ENCODE data around the gene TNNC1.

Gene TNNC1

DNA sequence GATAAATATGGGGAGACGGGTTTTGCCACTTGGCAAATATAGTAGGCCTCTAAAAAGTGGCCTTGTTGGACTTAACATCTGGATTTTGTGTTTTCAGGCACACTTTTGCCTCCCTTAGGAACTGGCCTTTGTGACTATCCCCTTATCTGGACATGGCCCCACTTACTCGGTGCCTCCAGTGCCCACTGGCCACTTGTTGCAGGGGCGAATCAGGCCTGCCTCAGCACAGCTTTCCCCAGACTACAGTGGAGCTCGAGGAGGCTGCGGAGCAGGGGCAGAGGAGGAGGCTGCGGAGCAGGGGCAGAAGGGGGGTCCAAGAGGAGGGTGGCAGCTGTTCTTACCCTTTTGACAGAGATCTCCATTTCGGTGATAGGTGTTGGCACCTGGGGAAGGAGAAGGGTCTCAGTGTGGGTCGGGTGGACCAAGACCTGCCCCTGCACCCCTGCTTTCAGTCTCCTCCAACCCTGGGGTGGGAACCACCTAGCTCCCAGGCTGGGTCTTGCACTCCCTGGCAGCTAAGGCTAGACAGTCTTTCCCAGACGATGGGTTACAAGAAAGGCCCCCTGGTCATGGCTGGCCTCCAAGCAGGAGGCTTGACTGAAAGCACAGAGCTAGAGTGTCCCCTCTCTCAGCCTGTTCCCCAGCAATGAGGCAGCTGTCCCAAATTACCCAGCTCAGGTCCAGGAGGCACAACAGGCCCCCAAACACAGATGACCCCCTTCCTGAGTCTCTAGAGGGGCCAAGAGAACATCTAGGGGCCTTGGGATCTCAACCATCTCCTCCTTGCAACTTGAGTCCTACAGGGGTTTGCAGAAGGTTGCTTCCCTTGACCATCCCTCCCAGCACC, 15.0 kb downstream of the TNNC1 start:
- Histone ChIP-seq H3K4me2 (no peak overlapping the region), H3K9me3 (no peaks in the 10 kb centered on the region), H3K4me3 (no peak overlapping the region), H3K4me1 (peaks cover 61% of the 10 kb centered on the region), H4K20me1 (peaks cover 62% of the 10 kb centered on the region), H3K9ac (no peak overlapping the region), H3K27ac (no peak overlapping the region), H3K36me3 (no peaks in the 10 kb centered on the region), H3K27me3 (peaks cover 47% of the 10 kb centered on the region)
- TF ChIP-seq Cebpa-rat (IDR thresholded peaks at IDR 0.05): no peak

DNA sequence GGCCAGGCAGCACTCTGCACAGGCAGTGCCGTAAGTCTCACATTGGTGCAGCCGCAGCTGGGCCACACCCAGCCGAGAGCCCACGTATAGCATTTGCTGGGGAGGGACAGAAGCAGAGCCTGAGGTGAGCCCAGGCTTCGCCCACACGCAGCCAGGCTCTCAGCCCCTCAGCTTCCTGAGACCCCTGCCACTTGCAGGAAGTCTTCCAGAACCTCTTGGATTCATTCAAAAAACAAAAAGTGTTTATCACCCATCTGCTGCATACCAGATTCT, 15.8 kb downstream of the TNNC1 start:
- Histone ChIP-seq H3K27me3 (peaks cover 48% of the 10 kb centered on the region), H3K9ac (no peak overlapping the region), H3K36me3 (no peaks in the 10 kb centered on the region), H3K4me2 (no peak overlapping the region; the same call in 1 of the 2 replicates), H3K27ac (no peak overlapping the region), H3K9me3 (no peaks in the 10 kb centered on the region), H3K4me1 (peaks cover 60% of the 10 kb centered on the region), H4K20me1 (peaks cover 55% of the 10 kb centered on the region), H3K4me3 (no peak overlapping the region)
- no peak for TF ChIP-seq Cebpa-rat (IDR thresholded peaks at IDR 0.05)

DNA sequence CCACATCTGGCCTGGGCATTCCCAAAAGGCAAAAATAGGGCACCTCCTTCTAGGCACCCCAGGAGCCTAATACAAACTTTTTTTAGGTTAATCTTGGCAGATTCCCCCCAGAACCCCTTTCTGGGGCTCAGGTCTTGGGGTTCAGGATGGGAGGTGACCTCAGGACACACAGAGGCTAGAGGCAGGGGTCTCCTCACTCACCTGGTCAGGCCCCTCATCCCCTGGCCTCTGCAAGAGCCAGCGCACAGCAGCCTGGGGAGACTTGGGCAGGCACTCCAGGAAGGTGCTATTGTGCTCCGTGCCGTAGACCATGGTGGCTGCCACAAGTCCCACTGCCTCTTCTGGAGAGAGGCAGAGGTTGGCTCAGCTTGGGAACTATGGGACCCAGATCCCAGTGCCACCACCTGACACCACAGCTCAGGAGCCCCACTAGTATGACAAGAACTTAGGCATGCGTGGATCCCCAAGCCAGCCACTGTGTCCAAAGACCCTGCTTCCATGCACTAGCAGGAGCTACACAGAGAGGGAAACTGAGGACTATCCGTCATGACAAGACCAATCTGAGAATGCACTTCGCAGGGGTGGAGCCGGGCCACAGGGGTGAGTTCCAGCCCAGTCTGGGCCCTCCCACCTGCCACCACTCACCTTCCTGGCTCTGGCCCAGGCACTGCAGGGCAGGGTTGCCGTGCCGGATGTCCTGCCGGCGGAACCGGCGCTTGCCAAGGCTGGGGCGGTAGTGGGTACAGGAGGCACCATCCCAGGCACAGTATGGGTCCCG, 16.3 kb downstream of the TNNC1 start:
- no peak overlapping the region for H3K4me3 ChIP-seq
- H3K36me3 ChIP-seq: no peaks in the 10 kb centered on the region
- peaks cover 43% of the 10 kb centered on the region for H3K27me3 ChIP-seq
- H3K9me3 ChIP-seq: no peaks in the 10 kb centered on the region
- H3K4me2 ChIP-seq: peak overlapping the region; percentile 92
- H3K27ac ChIP-seq: no peak overlapping the region
- no peak for TF ChIP-seq Cebpa-rat (IDR thresholded peaks at IDR 0.05)
- peaks cover 55% of the 10 kb centered on the region for H3K4me1 ChIP-seq
- H4K20me1 ChIP-seq: peaks cover 49% of the 10 kb centered on the region
- no peak overlapping the region; the same call in 1 of the 2 replicates for H3K9ac ChIP-seq

DNA sequence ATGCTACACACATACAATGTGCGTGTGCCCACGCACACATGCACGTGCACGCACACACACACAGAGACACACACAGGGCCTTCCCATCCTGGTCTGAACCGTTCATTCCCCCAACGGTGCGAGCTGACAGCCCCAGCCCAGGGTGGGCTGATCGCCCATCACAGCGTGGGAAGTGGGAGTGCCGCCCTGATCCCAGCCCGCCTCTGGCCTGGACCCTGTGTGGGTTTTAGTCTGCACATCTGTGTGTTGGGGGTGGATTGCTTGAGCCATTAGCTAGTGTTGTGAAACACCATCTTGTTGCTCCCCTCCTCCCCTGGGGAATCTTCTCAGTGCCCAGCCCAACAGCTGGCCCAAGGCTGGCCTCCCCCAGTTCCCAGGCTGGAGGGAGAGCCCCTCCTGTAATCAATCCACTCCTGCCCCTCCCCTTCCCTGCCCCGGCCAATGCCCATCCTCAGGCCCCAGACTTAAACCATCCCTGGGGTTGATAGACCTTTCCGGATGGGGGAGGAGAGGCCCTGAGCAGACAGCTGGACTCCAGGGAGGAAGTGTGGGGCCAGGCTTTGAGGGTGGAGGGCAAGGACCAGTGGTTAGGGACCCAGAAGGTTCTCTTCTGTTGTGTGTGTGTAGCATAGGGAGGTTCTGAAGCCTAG, 17.2 kb downstream of the TNNC1 start:
- H3K9ac ChIP-seq: no peak overlapping the region

DNA sequence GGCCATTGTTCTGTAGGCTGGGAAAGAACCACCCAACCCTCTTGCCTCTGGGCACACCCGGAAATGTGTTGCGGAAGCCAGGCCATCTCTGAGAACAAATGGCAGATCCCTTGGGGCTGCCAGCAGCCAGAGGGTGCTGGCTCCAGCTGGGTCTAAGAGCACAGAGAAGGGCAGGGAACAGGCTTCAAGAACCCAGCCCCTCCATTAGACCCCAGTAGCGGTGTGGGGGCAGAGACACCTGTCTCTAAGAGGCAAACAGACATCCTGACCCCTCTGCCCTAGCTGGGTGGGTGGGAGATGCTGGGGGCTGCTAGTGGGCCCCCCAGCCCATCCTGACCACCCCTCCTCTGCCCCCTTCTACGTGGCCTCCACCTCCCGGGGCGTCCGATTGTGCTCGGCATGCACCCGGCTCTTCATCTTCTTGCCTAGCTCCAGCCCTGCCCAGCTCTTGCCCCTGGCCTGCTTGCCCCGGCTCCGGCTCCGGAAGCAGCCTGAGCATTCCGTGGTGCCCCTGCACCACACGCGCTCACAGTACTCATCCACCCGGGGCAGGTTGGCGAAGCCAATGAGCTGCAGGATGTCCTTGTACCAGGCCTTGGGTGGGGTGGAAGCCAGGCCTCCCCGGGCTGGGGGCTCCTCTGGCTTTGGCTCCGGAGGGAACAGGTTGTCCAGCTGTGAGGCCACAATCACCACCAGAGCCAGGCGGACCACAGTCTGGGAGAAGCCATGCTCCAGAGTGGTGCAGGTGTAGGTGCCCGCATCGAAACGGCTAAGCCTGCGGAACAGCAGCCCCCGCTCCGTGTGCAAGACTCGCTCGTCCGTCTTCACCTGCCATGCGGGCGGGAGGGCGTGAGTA, 18.4 kb downstream of the TNNC1 start:
- Histone ChIP-seq H3K4me2 (peak overlapping the region; percentile 92), H3K4me3 (peak overlapping the region; percentile 38), H3K9ac (peak overlapping the region; percentile 13; the same call in 1 of the 2 replicates), H3K9me3 (no peaks in the 10 kb centered on the region), H4K20me1 (peaks cover 29% of the 10 kb centered on the region), H3K4me1 (peaks cover 58% of the 10 kb centered on the region), H3K27ac (peak overlapping the region; percentile 35; the same call in 1 of the 2 replicates), H3K36me3 (no peaks in the 10 kb centered on the region), H3K27me3 (peaks cover 30% of the 10 kb centered on the region; the same call in 1 of the 2 replicates)
- no peak for TF ChIP-seq Cebpa-rat (IDR thresholded peaks at IDR 0.05)

More for the DNA sequence above, 17.2 kb downstream of the TNNC1 start:
- TF ChIP-seq Cebpa-rat (IDR thresholded peaks at IDR 0.05): peak; percentile 58; the same call in 1 of the 2 replicates
- H4K20me1 ChIP-seq: peaks cover 40% of the 10 kb centered on the region
- peak overlapping the region; percentile 92 for H3K4me2 ChIP-seq
- H3K4me1 ChIP-seq: peaks cover 56% of the 10 kb centered on the region
- no peak overlapping the region for H3K27ac ChIP-seq
- no peaks in the 10 kb centered on the region for H3K36me3 ChIP-seq
- peaks cover 34% of the 10 kb centered on the region; the same call in 1 of the 2 replicates for H3K27me3 ChIP-seq
- no peak overlapping the region for H3K4me3 ChIP-seq
- no peaks in the 10 kb centered on the region for H3K9me3 ChIP-seq

DNA sequence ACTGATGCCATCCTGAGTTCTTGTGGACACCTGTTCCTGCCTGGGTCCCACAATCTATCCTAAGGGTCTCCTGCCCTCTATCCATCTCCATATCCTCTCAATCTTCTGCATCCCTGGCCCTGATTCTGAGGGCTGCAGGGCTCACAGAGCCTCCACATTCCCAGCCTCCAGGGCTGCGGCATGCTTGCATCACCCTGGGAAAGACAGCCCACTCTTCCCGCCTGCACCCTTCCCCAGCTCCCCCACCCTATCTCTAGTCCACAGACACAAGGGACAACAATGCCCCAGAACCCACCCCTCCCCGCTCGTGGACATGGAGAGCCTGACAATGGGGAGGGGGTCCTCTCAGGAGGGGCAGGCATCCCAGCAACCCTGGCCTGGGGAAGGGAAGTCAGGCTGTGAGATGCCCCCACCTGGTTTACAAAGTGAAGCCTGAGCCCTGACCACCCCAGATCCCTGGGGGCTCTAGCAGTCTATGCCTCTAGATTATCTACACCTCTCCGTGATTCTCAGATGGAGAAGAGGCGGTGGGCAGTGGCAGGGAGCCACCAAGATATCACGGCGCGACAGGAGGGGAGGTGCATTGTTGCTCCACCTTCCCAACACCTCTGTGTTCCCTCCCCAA, 19.2 kb downstream of the TNNC1 start:
- peak overlapping the region; percentile 92 for H3K4me2 ChIP-seq
- no peak for TF ChIP-seq Cebpa-rat (IDR thresholded peaks at IDR 0.05)

DNA sequence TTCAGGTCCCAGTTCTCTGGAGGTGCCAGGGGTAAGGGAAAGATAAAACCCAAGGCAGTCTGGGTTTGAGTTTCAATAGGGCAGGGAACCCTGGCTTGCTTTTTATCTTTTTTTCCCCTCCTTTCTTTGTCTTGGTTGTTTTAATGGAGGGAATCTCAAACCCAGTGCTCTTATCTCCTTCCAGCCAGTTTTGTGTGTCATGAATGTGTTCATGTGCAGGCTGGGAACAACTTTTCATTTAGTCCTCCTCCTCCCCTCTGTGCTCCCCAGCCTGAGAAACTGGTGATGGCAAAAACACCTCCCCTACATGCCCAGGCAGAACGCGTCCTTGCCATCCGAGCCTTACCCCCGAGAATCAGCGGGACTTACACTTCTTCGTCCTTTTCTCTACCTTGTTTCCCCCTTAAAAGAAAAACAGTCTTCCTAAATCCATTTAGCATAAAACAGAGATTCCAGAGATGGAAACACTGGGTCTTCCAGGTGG, 19.8 kb downstream of the TNNC1 start:
- Histone ChIP-seq H3K9me3 (no peaks in the 10 kb centered on the region), H3K27me3 (peaks cover 22% of the 10 kb centered on the region; the same call in 1 of the 2 replicates), H3K27ac (no peak overlapping the region), H3K36me3 (no peaks in the 10 kb centered on the region), H3K9ac (no peak overlapping the region), H3K4me1 (peaks cover 58% of the 10 kb centered on the region), H4K20me1 (peaks cover 23% of the 10 kb centered on the region), H3K4me3 (no peak overlapping the region), H3K4me2 (peak overlapping the region; percentile 92)
- no peak for TF ChIP-seq Cebpa-rat (IDR thresholded peaks at IDR 0.05)

More for the DNA sequence above, 19.2 kb downstream of the TNNC1 start:
- Histone ChIP-seq H4K20me1 (peaks cover 27% of the 10 kb centered on the region), H3K27me3 (peaks cover 27% of the 10 kb centered on the region; the same call in 1 of the 2 replicates), H3K9me3 (no peaks in the 10 kb centered on the region), H3K4me1 (peaks cover 58% of the 10 kb centered on the region), H3K9ac (no peak overlapping the region), H3K27ac (peak overlapping the region; percentile 35; the same call in 1 of the 2 replicates), H3K36me3 (no peaks in the 10 kb centered on the region), H3K4me3 (peak overlapping the region; percentile 38)

DNA sequence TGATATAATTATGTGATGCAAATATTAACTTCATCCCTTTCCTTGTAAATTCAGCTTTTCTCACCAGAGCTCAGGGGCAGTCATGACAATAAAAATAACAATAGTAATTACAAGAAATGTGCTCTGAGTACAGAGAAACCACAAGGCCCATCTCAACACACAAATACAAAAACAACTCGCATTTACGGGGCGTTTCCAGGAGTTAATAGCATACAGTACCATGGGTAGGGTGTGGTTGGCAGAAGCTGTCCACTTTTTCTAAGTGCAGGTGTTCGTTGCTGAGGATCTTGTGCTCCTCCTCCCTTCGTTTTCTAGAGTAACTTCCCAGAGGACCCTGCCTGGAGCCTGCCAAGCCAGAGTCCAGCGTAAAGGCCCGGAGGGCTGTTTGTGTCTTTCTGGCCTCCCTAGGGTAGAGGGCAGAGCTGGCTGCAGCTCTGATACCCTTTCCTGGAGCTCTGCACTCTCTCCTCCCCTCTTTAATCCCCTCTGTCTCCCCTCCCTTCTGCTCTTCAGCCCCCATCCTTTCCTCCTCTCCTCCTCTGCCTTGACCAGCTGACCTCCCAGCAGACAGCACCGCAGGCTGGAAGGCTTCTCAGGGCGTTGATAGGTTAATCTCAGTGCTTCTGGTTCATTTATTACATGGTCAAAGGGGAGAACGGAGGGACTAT, 20.4 kb downstream of the TNNC1 start:
- Histone ChIP-seq H3K4me2 (peak overlapping the region; percentile 92), H3K4me3 (no peak overlapping the region), H3K9me3 (no peaks in the 10 kb centered on the region), H3K4me1 (peaks cover 58% of the 10 kb centered on the region), H3K27me3 (peaks cover 18% of the 10 kb centered on the region; the same call in 1 of the 2 replicates), H4K20me1 (peaks cover 17% of the 10 kb centered on the region), H3K9ac (no peak overlapping the region), H3K36me3 (no peaks in the 10 kb centered on the region), H3K27ac (no peak overlapping the region)
- no peak for TF ChIP-seq Cebpa-rat (IDR thresholded peaks at IDR 0.05)

Data from BLaER1 (cell line).